Erythroblast (primary cell): ENCODE measurements around the gene KRTAP10-10.

Experiments
- GATA1 ChIP-seq: IDR thresholded peaks from 2 replicates; pipeline ENCODE4 v1.6.1; 2011; ENCODE audit warnings: low read depth, mild to moderate bottlenecking, control low read depth, low read length, moderate library complexity
- POLR2A ChIP-seq: IDR thresholded peaks from 2 replicates; pipeline ENCODE4 v1.6.1; 2011; ENCODE audit warnings: mild to moderate bottlenecking, low read length

- TF ChIP-seq POLR2A (no peak), GATA1 (no peak)
These were observed 47.3 kb downstream of the KRTAP10-10 start for GRCh38 chr21:44684483-44684882.
